Fibroblast of pulmonary artery (primary cell): ENCODE results near the gene CPPED1.
"Not testable (repeated sequence)": the region's sequence is repeated elsewhere in the genome, so short reads cannot be mapped to it uniquely, and the experiment has no call there.

Source experiments
- DNase-seq: peaks from one replicate; pipeline ENCODE4 v3.0.0-alpha.2; 2010; ENCODE audit warnings: low read depth
- H3K4me3 ChIP-seq: replicated peaks from 2 replicates; pipeline ENCODE4 v1.5.1; 2011; ENCODE audit warnings: low read depth, mild to moderate bottlenecking, control low read depth, low read length, moderate library complexity
- CTCF ChIP-seq: IDR thresholded peaks from 2 replicates; pipeline ENCODE4 v1.5.1; 2011; ENCODE audit warnings: mild to moderate bottlenecking, control low read depth, low read length, inconsistent platforms; ENCODE audit errors: missing control alignments

CPPED1 gene

GRCh38 chr16:12815361-12815760, 11.7 kb upstream of the CPPED1 start:
- DNase-seq = peak; percentile 27
- peak; percentile 23 for TF ChIP-seq CTCF
- no peak overlapping the region for H3K4me3 ChIP-seq

GRCh38 chr16:12813734-12814133, 10.0 kb upstream of the CPPED1 start:
- H3K4me3 ChIP-seq, DNase-seq: not testable (repeated sequence)

- not testable (repeated sequence) for DNase-seq, H3K4me3 ChIP-seq
These were observed 9.6 kb upstream of the CPPED1 start for GRCh38 chr16:12813321-12813720.

- DNase-seq = no peak
- no peak for TF ChIP-seq CTCF
These were observed 8.0 kb upstream of the CPPED1 start for GRCh38 chr16:12811441-12812383.

GRCh38 chr16:12805066-12805465, 1.4 kb upstream of the CPPED1 start:
- TF ChIP-seq CTCF = no peak
- DNase-seq = no peak
- H3K4me3 ChIP-seq = no peak overlapping the region

More at GRCh38 chr16:12811441-12812383, 8.0 kb upstream of the CPPED1 start:
- no peak overlapping the region for H3K4me3 ChIP-seq

GRCh38 chr16:12804395-12804794, 708 bp upstream of the CPPED1 start:
- TF ChIP-seq CTCF = no peak
- no peak for DNase-seq
- peak overlapping the region; percentile 81 for H3K4me3 ChIP-seq

- peak overlapping the region; percentile 81 for H3K4me3 ChIP-seq
- no peak for TF ChIP-seq CTCF
- DNase-seq = no peak
These were observed 1.0 kb downstream of the CPPED1 start for GRCh38 chr16:12802661-12803060.

- TF ChIP-seq CTCF = no peak
- DNase-seq = no peak
- peak overlapping the region; percentile 33 for H3K4me3 ChIP-seq
These were observed 1.6 kb downstream of the CPPED1 start for GRCh38 chr16:12802048-12802447.
